Esophagus squamous epithelium (tissue), 4 donors: Measurements from ENCODE around the gene PLK3.

Source experiments
- POLR2A ChIP-seq, 4 donors: fragments of 450-650 bp; IDR thresholded peaks; one replicate each; pipeline ENCODE4 v1.6.1; 2017; ENCODE audit warnings: antibody characterized with exemption in 4 of 4, mild to moderate bottlenecking in 4 of 4, moderate library complexity in 3 of 4
- TF ChIP-seq, protein P1 (sequence below), 6 experiments: fragments of 450-650 bp in 4 of 6; fragments of 200-600 bp in 2 of 6; sonication (generic) in 2 of 6; IDR thresholded peaks; one replicate each; pipeline ENCODE4 v1.5.1; 2016 to 2019; ENCODE audit warnings: antibody characterized with exemption in 6 of 6, mild to moderate bottlenecking in 4 of 6, moderate library complexity in 4 of 6

- TF ChIP-seq, protein P1, sequence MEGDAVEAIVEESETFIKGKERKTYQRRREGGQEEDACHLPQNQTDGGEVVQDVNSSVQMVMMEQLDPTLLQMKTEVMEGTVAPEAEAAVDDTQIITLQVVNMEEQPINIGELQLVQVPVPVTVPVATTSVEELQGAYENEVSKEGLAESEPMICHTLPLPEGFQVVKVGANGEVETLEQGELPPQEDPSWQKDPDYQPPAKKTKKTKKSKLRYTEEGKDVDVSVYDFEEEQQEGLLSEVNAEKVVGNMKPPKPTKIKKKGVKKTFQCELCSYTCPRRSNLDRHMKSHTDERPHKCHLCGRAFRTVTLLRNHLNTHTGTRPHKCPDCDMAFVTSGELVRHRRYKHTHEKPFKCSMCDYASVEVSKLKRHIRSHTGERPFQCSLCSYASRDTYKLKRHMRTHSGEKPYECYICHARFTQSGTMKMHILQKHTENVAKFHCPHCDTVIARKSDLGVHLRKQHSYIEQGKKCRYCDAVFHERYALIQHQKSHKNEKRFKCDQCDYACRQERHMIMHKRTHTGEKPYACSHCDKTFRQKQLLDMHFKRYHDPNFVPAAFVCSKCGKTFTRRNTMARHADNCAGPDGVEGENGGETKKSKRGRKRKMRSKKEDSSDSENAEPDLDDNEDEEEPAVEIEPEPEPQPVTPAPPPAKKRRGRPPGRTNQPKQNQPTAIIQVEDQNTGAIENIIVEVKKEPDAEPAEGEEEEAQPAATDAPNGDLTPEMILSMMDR (IDR thresholded peaks at IDR 0.05), result no peak
- no peak for TF ChIP-seq POLR2A (IDR thresholded peaks at IDR 0.05)
Observed at GRCh38 chr1:44778705-44779576, 21.2 kb upstream of the PLK3 start.
